GM23338 (cell line): ENCODE data around the gene TMEM244. TPM values are rescaled to one million over a fixed set of nuclear protein-coding genes. Genes with fewer than 3 reads are reported as not detected.

Source experiments
- polyA plus RNA-seq: library from polyadenylated mRNA; unstranded; fragments of >200 nt; fragmentation: Nextera tagmentation; extraction: Ambion mirVana; gene quantifications from 2 replicates; pipeline ENCODE4 v1.2.1, GENCODE V29; 2016
- small RNA-seq: library from RNA; depleted of rRNA; stranded (forward); fragments of <200 nt; gene quantifications from one replicate; pipeline ENCODE3, GENCODE V24; 2014; ENCODE audit warnings: low replicate concordance
- total RNA-seq: library from RNA; depleted of rRNA; stranded (reverse); fragments of >200 nt; shearing (Covaris generic); gene quantifications from 2 replicates; pipeline ENCODE4 v1.2.3, GENCODE V29; 2014; rRNA removed

The TMEM244 gene
- total and polyA plus RNA-seq, 2 experiments from 2014 or later: not detected

Small RNA genes within 50 kb of the gene (small RNA-seq; reads per million reads assigned to genes)
- not detected for gene AL451046.2

Other genes starting within 250 kb of the TMEM244 start
- 4.0 and 5.0 TPM in 2 replicates for gene ARHGAP18, start 151.1 kb downstream of the TMEM244 start, total RNA-seq
- gene ARHGAP18, start 151.1 kb downstream of the TMEM244 start, polyA plus RNA-seq: 3.7 and 4.3 TPM in 2 replicates
- gene L3MBTL3, start 157.3 kb upstream of the TMEM244 start, total RNA-seq: 11.2 and 12.1 TPM in 2 replicates
- 7.9 and 8.7 TPM in 2 replicates for gene L3MBTL3, start 157.3 kb upstream of the TMEM244 start, polyA plus RNA-seq